Hematopoietic multipotent progenitor cell treated with erythropoietin and hydrocortisone succinate and interleukin-3 and kit ligand, for 17 days (in vitro differentiated cells): ENCODE measurements around the gene EGFL8.
A peak's percentile ranks its signal among the peaks of the same experiment; 100 is the strongest.
"Not testable (repeated sequence)": the region's sequence is repeated elsewhere in the genome, so short reads cannot be mapped to it uniquely, and the experiment has no call there.

Experiments
- DNase-seq: peaks from one replicate; pipeline ENCODE4 v3.0.0-alpha.2; 2015; ENCODE audit warnings: low spot score

EGFL8 gene

GRCh38 chr6:32184084-32184640 is 19.8 kb downstream of the EGFL8 start, which contains the start of gene AGER:
Gene AGER, minus strand, starts transcription at chr6:32184253. Its CDS starts 31 bp downstream, at chr6:32184222.
- DNase-seq, result peak; percentile 53

DNA sequence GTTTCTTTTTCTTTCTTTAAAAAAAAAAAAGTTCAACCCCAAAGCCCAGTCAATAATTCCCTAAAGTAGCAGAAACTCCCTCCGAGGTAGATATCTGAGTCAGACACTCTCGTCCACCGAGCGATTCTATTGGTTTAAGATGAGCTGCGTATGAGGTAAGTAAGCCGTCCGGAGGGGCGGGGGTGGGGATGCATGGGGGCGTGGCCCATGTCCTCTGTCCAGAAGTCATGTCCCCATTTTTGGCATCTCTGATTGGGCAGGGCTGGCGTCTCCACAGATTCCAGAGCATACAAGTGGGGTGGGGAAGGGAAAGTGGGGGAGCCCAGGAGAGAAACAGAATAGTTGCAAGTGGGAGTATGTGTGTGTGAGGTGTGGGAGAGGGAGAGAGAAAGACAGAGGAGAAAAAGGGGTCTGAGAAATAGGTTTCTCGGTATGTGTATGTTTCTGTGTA is 21.3 kb downstream of the EGFL8 start:
- peak; percentile 92 for DNase-seq

DNA sequence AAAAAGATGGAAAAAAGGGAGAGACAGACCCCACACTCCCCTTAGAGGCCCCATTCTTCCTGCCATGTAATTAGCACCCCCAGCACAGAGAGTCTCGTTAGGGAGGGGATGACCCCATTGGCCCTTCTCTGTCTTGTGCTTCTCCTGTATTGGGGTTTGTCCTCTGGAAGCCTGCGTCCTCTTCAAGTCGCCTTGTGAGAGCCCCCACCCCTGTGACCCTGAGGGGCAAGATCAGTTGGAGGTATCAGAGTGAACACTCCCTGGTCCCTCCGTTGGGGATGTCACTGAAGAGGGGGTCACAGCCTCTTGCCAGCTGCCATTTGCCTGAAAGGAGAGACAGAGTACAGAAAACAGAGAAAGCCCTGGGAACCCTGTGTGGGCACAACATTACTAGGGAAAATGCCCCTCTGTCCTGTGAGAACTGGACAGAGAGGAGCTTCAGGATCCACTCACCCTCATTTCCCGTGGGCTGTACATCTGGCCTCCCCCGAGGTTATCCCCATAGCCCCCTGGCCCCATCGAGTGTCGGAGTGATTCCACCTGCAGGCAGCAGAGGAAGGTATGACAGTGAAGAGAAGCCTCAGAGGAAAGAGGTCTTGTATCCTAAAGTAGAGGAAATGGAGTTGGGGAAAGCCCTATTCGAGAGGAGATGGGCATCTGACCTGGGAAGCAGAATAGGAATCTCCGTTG is 21.9 kb downstream of the EGFL8 start:
- peak; percentile 41 for DNase-seq

DNA sequence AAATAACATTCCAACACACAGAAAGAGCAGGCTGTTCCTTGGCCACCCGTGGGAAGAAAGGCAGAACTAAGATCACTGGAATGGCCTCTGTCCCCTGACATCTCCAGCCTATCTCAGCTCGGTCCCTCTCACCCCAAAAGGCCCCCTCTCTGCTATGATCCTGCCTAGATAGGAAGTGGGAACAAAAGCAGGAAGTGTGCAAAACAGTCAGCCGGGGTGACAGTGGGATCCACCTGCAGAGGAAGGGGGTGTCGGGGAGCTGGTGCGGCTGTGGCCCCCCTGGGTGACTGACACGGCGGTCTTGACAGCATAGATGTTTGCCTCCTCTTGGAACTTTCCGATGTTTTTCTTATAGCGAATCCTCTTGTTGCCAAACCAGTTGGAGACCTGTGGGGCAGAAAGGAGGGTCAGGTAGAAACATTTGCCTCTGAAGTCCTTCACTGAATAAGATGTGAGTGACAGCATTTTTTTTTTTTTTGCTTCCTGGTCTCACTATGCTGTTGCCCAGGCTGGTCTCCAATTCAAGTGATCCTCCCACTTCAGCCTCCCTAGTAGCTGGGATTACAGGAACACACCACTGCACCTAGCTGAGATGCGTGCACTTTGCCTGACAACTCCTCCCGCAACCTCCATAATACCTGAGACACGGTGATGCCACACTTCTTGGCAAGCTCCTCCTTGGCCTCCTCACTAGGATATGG is 22.8 kb downstream of the EGFL8 start:
- DNase-seq, result no peak

DNA sequence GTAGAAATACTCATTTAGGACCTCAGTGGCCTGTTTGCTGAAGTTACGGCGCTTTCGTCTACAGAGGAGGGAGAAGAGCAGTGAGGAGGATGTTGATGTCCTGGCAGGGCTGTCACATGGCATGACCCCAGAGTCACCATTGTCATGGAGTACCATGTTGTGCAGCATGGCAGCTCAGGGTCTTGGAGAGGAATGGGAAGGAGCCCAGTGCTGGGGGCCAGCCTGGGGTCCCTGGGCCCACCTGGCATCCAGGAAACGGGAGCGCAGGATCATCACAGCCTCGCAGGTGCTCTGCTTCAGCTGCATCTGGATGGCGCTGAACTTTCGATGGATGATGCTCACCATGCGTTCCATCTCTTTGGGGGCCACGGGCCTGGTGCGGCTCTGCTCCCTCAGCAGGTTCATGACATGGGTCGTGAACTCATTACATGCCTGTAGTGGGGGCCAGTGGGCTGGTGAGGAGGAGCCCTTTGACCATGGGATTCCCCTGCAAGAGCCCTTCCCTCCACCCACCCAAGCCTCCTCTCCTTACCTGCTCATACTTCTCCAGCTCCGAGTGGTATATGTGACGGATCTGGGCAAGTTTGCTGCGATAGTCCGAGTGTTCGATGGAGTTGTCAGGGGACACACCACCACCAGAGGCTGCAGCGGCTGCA is 23.5 kb downstream of the EGFL8 start:
- peak; percentile 11 for DNase-seq

DNA sequence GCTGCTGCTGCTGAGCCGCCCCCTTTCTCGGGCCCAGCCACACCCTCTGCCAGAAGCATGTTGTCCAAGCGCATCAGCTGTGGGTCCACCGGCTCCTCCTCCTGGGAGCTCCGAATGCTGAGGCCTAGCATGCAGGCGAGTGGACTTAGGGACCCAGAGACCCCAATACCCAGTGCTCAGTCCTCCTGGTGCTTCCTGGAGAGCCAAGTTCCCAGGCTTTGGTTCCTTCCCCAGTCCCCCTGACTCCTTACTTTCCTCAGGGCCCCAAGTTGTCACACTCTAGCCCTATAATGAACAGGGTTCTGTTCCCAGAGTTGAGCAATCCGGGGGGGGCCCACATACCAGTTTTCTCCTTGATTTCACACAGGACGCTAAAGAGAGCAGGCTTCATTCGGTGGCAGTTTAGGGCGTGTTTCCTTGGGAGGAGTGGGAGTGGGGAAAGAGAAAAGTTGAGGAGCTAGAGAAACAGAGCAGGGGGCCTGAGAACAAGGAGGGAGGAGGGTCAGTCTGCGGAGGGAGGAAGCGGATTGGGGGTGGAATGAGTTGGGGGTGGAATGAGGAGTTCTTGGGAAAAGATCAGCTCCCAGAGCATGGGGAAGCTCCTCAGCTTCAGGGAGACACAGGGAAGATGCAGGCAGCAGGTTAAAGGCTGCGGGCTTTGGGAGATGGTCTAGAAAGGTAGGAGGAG is 24.1 kb downstream of the EGFL8 start:
- peak; percentile 13 for DNase-seq

GRCh38 chr6:32189069-32189741 is 24.8 kb downstream of the EGFL8 start:
- DNase-seq, result peak; percentile 34

DNA sequence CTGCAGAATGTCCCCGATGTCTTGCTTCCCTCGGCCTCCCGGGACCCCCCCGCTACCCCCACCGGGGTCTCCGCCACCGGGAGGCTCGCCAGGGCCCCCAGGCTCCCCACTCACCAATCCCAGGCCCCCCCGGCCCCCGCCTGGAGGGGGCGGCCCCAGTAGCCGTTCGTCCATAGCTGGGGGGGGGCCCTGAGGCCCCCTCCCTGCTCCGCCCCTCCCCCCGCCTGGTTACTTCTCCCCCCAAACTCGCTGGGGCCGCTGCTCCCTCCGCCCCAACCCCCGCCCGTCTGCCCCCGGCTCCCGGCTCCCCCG is 25.3 kb downstream of the EGFL8 start:
- DNase-seq, result peak; percentile 50

GRCh38 chr6:32190054-32190851 is 25.9 kb downstream of the EGFL8 start, which contains the start of gene PBX2:
Gene PBX2, minus strand, starts transcription at chr6:32190202. Its CDS starts 287 bp downstream, at chr6:32189915.
- peak; percentile 80 for DNase-seq

GRCh38 chr6:32190911-32191677 is 26.7 kb downstream of the EGFL8 start:
- peak; percentile 33 for DNase-seq

- no peak for DNase-seq
Measured at GRCh38 chr6:32191696-32192607, 27.6 kb downstream of the EGFL8 start.

DNA sequence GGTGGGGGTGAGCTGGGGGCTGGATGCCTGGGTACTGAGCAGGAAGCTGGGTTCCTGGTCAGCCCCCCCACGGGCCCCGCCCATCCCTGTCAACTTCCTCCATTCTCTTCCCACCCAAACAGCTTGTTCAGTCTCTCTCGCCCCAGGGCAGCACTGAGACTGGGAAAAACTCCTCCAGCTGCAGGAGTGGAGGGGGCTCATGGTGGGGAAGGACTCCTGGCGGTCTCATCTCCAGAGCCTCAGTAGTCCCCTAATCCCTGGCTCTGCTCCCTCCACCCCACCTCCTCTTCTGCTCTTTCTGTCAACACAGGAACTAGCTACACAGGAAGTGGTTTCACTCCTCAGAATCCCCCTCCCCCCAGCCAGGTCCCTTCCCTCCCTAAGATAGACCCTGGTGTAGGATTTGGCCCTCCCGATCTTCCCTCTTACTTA is 28.2 kb downstream of the EGFL8 start, which contains the start of gene GPSM3:
Gene GPSM3, minus strand, starts transcription at position 36 of the 432 bp plus-strand sequence. CDS start 130 bp downstream, outside the sequence.
- DNase-seq, result no peak

GRCh38 chr6:32193096-32193495 is 28.7 kb downstream of the EGFL8 start:
- not testable (repeated sequence) for DNase-seq

DNA sequence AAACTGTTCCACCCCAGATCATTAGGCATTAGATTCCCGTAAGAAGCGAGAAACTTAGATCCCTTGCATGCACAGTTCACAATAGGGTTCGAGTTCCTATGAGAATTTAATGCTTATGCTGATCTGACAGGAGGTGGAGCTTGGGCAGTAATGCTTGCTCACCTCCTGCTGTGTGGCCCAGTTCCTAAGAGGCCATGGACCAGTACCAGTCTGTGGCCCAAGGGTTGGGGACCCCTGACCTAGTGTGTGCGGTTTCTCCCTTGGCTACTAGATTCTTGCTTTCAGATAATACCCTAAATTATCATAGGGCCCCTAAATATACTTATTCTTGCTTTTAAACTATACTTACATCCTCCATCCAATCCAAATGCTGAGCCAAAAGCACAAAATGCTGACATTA is 30.0 kb downstream of the EGFL8 start:
- no peak for DNase-seq

GRCh38 chr6:32194825-32195651 is 30.6 kb downstream of the EGFL8 start:
- peak; percentile 79 for DNase-seq

DNA sequence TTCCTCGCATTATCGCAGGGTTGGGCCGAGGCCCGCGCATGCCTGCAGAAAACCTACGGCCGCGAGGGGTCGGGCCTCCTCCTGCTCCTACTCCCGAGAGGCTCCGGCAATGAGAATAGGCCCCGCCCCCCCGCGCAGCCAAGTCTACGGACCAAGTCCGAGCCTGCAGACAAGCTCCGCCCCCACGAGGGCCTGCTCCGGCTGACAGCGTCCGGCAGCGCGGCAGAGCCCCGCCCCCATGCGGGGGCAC is 31.2 kb downstream of the EGFL8 start:
- peak; percentile 99 for DNase-seq

GRCh38 chr6:32195902-32196681 is 31.7 kb downstream of the EGFL8 start:
- peak; percentile 44 for DNase-seq
